GM21786 (cell line): ENCODE results near the gene MAPK10.

Experiments used
- ATAC-seq: cut with Tn5 transposase; IDR thresholded peaks from one replicate; pipeline ENCODE4 v1.9.1; 2021; ENCODE audit not compliant: unreplicated experiment

MAPK10 gene

GRCh38 chr4:86359944-86360478 is at the start of gene MAPK10:
Gene MAPK10 (minus strand): TSS chr4:86360053.
- peak; percentile 99 for ATAC-seq

- no peak for ATAC-seq
These were observed 43.7 kb upstream of the MAPK10 start for GRCh38 chr4:86403575-86403974.

- ATAC-seq, result no peak
These were observed 42.0 kb upstream of the MAPK10 start for GRCh38 chr4:86401826-86402225.

GRCh38 chr4:86400216-86400615 is 40.4 kb upstream of the MAPK10 start:
- ATAC-seq, result no peak

- no peak for ATAC-seq
These were observed 38.3 kb upstream of the MAPK10 start for GRCh38 chr4:86398187-86398586.

GRCh38 chr4:86393749-86394148 is 33.9 kb upstream of the MAPK10 start:
- no peak for ATAC-seq

GRCh38 chr4:86389664-86390063 is 29.8 kb upstream of the MAPK10 start:
- no peak for ATAC-seq

- no peak for ATAC-seq
These were observed 28.4 kb upstream of the MAPK10 start for GRCh38 chr4:86388252-86388651.

GRCh38 chr4:86386817-86387415 is 27.1 kb upstream of the MAPK10 start:
- ATAC-seq, result no peak

GRCh38 chr4:86386201-86386600 is 26.3 kb upstream of the MAPK10 start:
- no peak for ATAC-seq

- no peak for ATAC-seq
These were observed 21.6 kb upstream of the MAPK10 start for GRCh38 chr4:86381431-86381830.

- no peak for ATAC-seq
These were observed 20.4 kb upstream of the MAPK10 start for GRCh38 chr4:86380181-86380724.

GRCh38 chr4:86376850-86377249 is 17.0 kb upstream of the MAPK10 start:
- ATAC-seq, result no peak

GRCh38 chr4:86368433-86368832 is 8.6 kb upstream of the MAPK10 start:
- ATAC-seq, result no peak

GRCh38 chr4:86367577-86367976 is 7.7 kb upstream of the MAPK10 start:
- ATAC-seq, result no peak

- ATAC-seq, result no peak
These were observed 7.1 kb upstream of the MAPK10 start for GRCh38 chr4:86366920-86367319.

GRCh38 chr4:86362510-86362909 is 2.7 kb upstream of the MAPK10 start:
- ATAC-seq, result no peak

GRCh38 chr4:86358257-86358656 is 1.6 kb downstream of the MAPK10 start:
- no peak for ATAC-seq

GRCh38 chr4:86357608-86358007 is 2.2 kb downstream of the MAPK10 start:
- ATAC-seq, result no peak

GRCh38 chr4:86356425-86357210 is 3.2 kb downstream of the MAPK10 start:
- ATAC-seq, result no peak

- no peak for ATAC-seq
These were observed 5.5 kb downstream of the MAPK10 start for GRCh38 chr4:86354390-86354789.

- ATAC-seq, result no peak
These were observed 13.5 kb downstream of the MAPK10 start for GRCh38 chr4:86346320-86346719.
